SU-DHL-6 (cell line): ENCODE measurements around the gene CNTD1.
"Not testable (repeated sequence)": the region's sequence is repeated elsewhere in the genome, so short reads cannot be mapped to it uniquely, and the experiment has no call there.

Source experiments
- H2AFZ ChIP-seq: fragments of 200-600 bp; sonication (generic); 2 replicates; pipeline ENCODE4 v1.6.1; 2014; ENCODE audit warnings: low read depth, mild to moderate bottlenecking, moderate library complexity, mixed read lengths, antibody characterized with exemption, low read length; ENCODE audit not compliant: severe bottlenecking
- H3F3A ChIP-seq: fragments of 200-600 bp; shearing (Covaris generic); 2 replicates; pipeline ENCODE4 v1.6.0; 2016; ENCODE audit warnings: antibody characterized with exemption, mild to moderate bottlenecking; ENCODE audit not compliant: insufficient read depth
- H3K27ac ChIP-seq: fragments of 200-600 bp; sonication (generic); 2 replicates; pipeline ENCODE4 v1.5.1; 2016; ENCODE audit warnings: low read depth, mild to moderate bottlenecking, low read length, moderate library complexity, mixed read lengths
- H3K27me3 ChIP-seq: fragments of 200-600 bp; sonication (generic), shearing (Covaris generic); 2 replicates; pipeline ENCODE4 v1.6.0; 2014; ENCODE audit warnings: mild to moderate bottlenecking, low read length
- H3K36me3 ChIP-seq: fragments of 200-600 bp; sonication (generic); 2 replicates; pipeline ENCODE4 v1.6.1; 2014; ENCODE audit warnings: mild to moderate bottlenecking, low read length, mixed read lengths
- H3K4me2 ChIP-seq: fragments of 300-600, 200-600 bp; shearing (Covaris generic), sonication (generic); 2 replicates; pipeline ENCODE4 v1.6.0; 2014; ENCODE audit warnings: low read length, low read depth, mild to moderate bottlenecking; ENCODE audit not compliant: poor library complexity, severe bottlenecking
- H3K4me3 ChIP-seq: fragments of 200-600 bp; sonication (generic); 2 replicates; pipeline ENCODE4 v1.5.1; 2014; ENCODE audit warnings: antibody characterized with exemption, low read length, mild to moderate bottlenecking, mixed read lengths; ENCODE audit not compliant: insufficient read depth, poor library complexity, severe bottlenecking
- H3K79me2 ChIP-seq: fragments of 200-600 bp; sonication (generic); 2 replicates; pipeline ENCODE4 v1.6.1; 2014; ENCODE audit warnings: mild to moderate bottlenecking, low read length, moderate library complexity; ENCODE audit not compliant: insufficient read depth
- H3K9ac ChIP-seq: fragments of 200-600 bp; sonication (generic); 2 replicates; pipeline ENCODE4 v1.7.0; 2014; ENCODE audit warnings: mild to moderate bottlenecking, low read length
- H3K9me2 ChIP-seq: fragments of 200-600 bp; sonication (generic); replicated peaks from 2 replicates; pipeline ENCODE4 v1.6.1; 2014; ENCODE audit warnings: low read length; ENCODE audit not compliant: insufficient read depth
- H3K9me3 ChIP-seq: fragments of 200-600 bp; sonication (generic); 2 replicates; pipeline ENCODE4 v1.6.1; 2014; ENCODE audit warnings: low read length, mixed read lengths; ENCODE audit not compliant: insufficient read depth
- H4K20me1 ChIP-seq: fragments of 200-600 bp; sonication (generic); 2 replicates; pipeline ENCODE4 v1.6.1; 2014; ENCODE audit warnings: low read depth, mild to moderate bottlenecking, antibody characterized with exemption, low read length, moderate library complexity, mixed read lengths
- EZH2phosphoT487 ChIP-seq: fragments of 200-600 bp; sonication (generic), shearing (Covaris generic); conservative IDR thresholded peaks from 2 replicates; pipeline ENCODE4 v1.6.1; 2018; ENCODE audit warnings: mild to moderate bottlenecking, antibody characterized with exemption, low read length, moderate library complexity, mixed read lengths
- TF ChIP-seq, protein P1 (sequence below): fragments of 200-600 bp; sonication (generic); IDR thresholded peaks from one replicate; pipeline ENCODE4 v1.5.1; 2017; ENCODE audit warnings: antibody characterized with exemption, mild to moderate bottlenecking, low read length, moderate library complexity; ENCODE audit not compliant: insufficient read depth, poor library complexity, severe bottlenecking

CNTD1 gene

DNA sequence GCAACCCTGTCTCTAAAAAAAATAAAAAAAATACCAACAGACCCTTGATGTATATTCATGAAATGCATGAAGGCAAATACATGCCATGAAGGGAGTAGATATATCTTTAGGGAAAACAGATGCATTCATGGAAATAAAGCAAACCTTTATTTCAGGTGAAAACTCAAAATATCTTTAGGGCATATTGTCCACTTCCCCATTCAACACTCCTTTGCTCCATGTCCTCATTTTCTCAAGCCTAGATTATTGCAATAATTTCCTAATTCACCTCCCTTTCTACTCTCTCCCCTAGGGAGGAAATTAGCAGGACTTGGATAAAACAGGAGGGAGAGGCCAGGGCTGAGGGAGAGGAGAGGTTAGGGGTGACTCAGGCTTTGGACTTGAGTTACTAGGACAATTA lies 31.1 kb upstream of the CNTD1 start:
- no peak overlapping the region for H2AFZ ChIP-seq
- H3K79me2 ChIP-seq = no peaks in the 10 kb centered on the region
- H3K9me3 ChIP-seq = no peaks in the 10 kb centered on the region
- H3F3A ChIP-seq = no peaks in the 10 kb centered on the region
- no peak overlapping the region for H3K27ac ChIP-seq
- H4K20me1 ChIP-seq = no peaks in the 10 kb centered on the region
- no peaks in the 10 kb centered on the region for H3K36me3 ChIP-seq
- no peaks in the 10 kb centered on the region for H3K9me2 ChIP-seq
- H3K9ac ChIP-seq = no peak overlapping the region
- H3K4me2 ChIP-seq = no peak overlapping the region
- TF ChIP-seq, protein P1, sequence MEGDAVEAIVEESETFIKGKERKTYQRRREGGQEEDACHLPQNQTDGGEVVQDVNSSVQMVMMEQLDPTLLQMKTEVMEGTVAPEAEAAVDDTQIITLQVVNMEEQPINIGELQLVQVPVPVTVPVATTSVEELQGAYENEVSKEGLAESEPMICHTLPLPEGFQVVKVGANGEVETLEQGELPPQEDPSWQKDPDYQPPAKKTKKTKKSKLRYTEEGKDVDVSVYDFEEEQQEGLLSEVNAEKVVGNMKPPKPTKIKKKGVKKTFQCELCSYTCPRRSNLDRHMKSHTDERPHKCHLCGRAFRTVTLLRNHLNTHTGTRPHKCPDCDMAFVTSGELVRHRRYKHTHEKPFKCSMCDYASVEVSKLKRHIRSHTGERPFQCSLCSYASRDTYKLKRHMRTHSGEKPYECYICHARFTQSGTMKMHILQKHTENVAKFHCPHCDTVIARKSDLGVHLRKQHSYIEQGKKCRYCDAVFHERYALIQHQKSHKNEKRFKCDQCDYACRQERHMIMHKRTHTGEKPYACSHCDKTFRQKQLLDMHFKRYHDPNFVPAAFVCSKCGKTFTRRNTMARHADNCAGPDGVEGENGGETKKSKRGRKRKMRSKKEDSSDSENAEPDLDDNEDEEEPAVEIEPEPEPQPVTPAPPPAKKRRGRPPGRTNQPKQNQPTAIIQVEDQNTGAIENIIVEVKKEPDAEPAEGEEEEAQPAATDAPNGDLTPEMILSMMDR = no peak
- TF ChIP-seq EZH2phosphoT487 = no peak
- no peaks in the 10 kb centered on the region for H3K27me3 ChIP-seq
- no peak overlapping the region for H3K4me3 ChIP-seq

DNA sequence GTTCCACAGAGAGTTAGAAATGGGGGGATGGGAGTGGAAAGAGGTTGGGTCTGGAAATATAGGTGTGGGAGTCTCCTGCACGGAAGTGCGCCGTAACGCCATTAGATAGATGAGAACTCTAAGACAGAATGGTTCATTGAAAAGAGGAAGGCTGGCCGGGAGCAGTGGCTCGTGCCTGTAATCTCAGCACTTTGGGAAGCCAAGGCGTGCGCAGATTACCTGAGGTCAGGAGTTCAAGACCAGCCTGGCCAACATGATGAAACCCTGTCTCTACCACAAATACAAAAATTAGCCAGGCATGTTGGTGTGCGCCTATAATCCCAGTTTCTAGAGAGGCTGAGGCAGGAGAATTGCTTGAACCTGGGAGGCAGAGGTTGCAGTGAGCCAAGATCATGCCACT lies 30.7 kb upstream of the CNTD1 start:
- H2AFZ ChIP-seq, H3K4me2 ChIP-seq, H3K27me3 ChIP-seq, H3F3A ChIP-seq, H3K36me3 ChIP-seq, H3K27ac ChIP-seq, H3K9me3 ChIP-seq, H3K9me2 ChIP-seq, H3K4me3 ChIP-seq, H3K9ac ChIP-seq, H3K79me2 ChIP-seq, H4K20me1 ChIP-seq: not testable (repeated sequence)

DNA sequence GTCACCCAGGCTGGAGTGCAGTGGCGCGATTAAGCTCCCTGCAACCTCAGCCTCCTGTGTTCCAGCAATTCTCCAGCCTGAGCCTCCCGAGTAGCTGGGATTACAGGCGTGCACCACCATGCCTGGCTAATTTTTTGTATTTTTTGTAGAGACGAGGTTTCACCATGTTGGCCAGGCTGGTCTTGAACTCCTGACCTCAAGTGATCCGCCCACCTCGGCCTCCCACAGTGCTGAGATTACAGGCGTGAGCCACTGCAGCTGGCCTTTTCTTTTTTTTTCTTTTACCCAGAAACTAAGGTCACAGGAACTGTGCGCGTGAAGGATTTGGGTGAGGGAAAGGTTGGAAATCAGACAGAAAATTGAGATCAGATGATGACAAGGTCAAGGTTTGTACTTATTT lies 28.7 kb upstream of the CNTD1 start:
- not testable (repeated sequence) for H4K20me1 ChIP-seq, H3K9me3 ChIP-seq, H3K27me3 ChIP-seq, H3F3A ChIP-seq, H3K9ac ChIP-seq, H3K36me3 ChIP-seq, H2AFZ ChIP-seq, H3K4me3 ChIP-seq, H3K9me2 ChIP-seq, H3K79me2 ChIP-seq, H3K4me2 ChIP-seq, H3K27ac ChIP-seq

DNA sequence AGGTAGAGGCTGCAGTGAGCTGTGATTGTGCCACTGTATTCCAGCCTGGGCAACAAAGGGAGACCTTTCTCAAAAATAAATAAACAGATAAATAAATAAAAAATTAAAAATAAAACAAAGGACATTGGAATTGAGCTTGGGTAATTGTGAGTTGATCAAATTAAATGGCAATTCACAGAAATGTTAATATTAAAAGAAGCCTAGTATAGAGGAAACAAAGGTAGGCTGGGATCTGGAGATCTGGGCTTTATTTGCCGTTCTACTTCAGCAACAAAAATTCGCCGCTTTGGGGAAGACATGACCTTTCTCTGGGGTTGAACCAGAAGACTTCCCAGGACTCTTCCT lies 25.7 kb upstream of the CNTD1 start:
- Histone ChIP-seq H3K36me3 (peaks cover 4% of the 10 kb centered on the region), H3K9ac (peak overlapping the region; percentile 93), H3K4me2 (peak overlapping the region; percentile 94), H4K20me1 (no peaks in the 10 kb centered on the region), H3K27ac (no peak overlapping the region), H3K79me2 (0 out of 2 replicates have a peak, but pooled peaks cover 10% of the 10 kb centered on the region), H3K9me2 (no peaks in the 10 kb centered on the region), H3F3A (0 out of 2 replicates have a peak, but pooled peaks cover 3% of the 10 kb centered on the region), H3K9me3 (no peaks in the 10 kb centered on the region), H3K4me3 (peak overlapping the region; percentile 91), H2AFZ (peak overlapping the region; percentile 84), H3K27me3 (no peaks in the 10 kb centered on the region)
- TF ChIP-seq EZH2phosphoT487 = no peak
- TF ChIP-seq, protein P1 = no peak
